ENCODE measurements around the gene CCRL2.

GRCh38 chr3:46414739-46415138, 7.7 kb downstream of the CCRL2 start:
- TF ChIP-seq, protein P1, sequence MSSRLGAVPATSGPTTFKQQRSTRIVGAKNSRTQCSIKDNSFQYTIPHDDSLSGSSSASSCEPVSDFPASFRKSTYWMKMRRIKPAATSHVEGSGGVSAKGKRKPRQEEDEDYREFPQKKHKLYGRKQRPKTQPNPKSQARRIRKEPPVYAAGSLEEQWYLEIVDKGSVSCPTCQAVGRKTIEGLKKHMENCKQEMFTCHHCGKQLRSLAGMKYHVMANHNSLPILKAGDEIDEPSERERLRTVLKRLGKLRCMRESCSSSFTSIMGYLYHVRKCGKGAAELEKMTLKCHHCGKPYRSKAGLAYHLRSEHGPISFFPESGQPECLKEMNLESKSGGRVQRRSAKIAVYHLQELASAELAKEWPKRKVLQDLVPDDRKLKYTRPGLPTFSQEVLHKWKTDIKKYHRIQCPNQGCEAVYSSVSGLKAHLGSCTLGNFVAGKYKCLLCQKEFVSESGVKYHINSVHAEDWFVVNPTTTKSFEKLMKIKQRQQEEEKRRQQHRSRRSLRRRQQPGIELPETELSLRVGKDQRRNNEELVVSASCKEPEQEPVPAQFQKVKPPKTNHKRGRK (CRISPR knock-in tag; IDR thresholded peaks at IDR 0.05; ENCODE audit: borderline replicate concordance): no peak
- TF ChIP-seq TCF7 (CRISPR knock-in tag; IDR thresholded peaks at IDR 0.05; ENCODE audit: low read depth) (no peak), ERG (CRISPR knock-in tag; IDR thresholded peaks at IDR 0.05) (no peak), ZNF263 (CRISPR knock-in tag; IDR thresholded peaks at IDR 0.05; ENCODE audit: low read depth) (no peak)
- TF ChIP-seq, protein P2, sequence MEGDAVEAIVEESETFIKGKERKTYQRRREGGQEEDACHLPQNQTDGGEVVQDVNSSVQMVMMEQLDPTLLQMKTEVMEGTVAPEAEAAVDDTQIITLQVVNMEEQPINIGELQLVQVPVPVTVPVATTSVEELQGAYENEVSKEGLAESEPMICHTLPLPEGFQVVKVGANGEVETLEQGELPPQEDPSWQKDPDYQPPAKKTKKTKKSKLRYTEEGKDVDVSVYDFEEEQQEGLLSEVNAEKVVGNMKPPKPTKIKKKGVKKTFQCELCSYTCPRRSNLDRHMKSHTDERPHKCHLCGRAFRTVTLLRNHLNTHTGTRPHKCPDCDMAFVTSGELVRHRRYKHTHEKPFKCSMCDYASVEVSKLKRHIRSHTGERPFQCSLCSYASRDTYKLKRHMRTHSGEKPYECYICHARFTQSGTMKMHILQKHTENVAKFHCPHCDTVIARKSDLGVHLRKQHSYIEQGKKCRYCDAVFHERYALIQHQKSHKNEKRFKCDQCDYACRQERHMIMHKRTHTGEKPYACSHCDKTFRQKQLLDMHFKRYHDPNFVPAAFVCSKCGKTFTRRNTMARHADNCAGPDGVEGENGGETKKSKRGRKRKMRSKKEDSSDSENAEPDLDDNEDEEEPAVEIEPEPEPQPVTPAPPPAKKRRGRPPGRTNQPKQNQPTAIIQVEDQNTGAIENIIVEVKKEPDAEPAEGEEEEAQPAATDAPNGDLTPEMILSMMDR (IDR thresholded peaks at IDR 0.05): no peak
- TF ChIP-seq, protein P3, sequence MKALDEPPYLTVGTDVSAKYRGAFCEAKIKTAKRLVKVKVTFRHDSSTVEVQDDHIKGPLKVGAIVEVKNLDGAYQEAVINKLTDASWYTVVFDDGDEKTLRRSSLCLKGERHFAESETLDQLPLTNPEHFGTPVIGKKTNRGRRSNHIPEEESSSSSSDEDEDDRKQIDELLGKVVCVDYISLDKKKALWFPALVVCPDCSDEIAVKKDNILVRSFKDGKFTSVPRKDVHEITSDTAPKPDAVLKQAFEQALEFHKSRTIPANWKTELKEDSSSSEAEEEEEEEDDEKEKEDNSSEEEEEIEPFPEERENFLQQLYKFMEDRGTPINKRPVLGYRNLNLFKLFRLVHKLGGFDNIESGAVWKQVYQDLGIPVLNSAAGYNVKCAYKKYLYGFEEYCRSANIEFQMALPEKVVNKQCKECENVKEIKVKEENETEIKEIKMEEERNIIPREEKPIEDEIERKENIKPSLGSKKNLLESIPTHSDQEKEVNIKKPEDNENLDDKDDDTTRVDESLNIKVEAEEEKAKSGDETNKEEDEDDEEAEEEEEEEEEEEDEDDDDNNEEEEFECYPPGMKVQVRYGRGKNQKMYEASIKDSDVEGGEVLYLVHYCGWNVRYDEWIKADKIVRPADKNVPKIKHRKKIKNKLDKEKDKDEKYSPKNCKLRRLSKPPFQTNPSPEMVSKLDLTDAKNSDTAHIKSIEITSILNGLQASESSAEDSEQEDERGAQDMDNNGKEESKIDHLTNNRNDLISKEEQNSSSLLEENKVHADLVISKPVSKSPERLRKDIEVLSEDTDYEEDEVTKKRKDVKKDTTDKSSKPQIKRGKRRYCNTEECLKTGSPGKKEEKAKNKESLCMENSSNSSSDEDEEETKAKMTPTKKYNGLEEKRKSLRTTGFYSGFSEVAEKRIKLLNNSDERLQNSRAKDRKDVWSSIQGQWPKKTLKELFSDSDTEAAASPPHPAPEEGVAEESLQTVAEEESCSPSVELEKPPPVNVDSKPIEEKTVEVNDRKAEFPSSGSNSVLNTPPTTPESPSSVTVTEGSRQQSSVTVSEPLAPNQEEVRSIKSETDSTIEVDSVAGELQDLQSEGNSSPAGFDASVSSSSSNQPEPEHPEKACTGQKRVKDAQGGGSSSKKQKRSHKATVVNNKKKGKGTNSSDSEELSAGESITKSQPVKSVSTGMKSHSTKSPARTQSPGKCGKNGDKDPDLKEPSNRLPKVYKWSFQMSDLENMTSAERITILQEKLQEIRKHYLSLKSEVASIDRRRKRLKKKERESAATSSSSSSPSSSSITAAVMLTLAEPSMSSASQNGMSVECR (CRISPR knock-in tag; IDR thresholded peaks at IDR 0.05; ENCODE audit: borderline replicate concordance): no peak
- TF ChIP-seq, protein P4, sequence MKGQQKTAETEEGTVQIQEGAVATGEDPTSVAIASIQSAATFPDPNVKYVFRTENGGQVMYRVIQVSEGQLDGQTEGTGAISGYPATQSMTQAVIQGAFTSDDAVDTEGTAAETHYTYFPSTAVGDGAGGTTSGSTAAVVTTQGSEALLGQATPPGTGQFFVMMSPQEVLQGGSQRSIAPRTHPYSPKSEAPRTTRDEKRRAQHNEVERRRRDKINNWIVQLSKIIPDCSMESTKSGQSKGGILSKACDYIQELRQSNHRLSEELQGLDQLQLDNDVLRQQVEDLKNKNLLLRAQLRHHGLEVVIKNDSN (CRISPR knock-in tag; IDR thresholded peaks at IDR 0.05): no peak

Measured in WTC11 (cell line).